Measurements from ENCODE around the gene CSNK1G1. TPM values are rescaled to one million over a fixed set of nuclear protein-coding genes. Genes with fewer than 3 reads are reported as not detected.

The CSNK1G1 gene
- polyA plus RNA-seq, 1 of the 3 experiments (the other 2 are of a cell fraction), result 10.2 TPM

DNA sequence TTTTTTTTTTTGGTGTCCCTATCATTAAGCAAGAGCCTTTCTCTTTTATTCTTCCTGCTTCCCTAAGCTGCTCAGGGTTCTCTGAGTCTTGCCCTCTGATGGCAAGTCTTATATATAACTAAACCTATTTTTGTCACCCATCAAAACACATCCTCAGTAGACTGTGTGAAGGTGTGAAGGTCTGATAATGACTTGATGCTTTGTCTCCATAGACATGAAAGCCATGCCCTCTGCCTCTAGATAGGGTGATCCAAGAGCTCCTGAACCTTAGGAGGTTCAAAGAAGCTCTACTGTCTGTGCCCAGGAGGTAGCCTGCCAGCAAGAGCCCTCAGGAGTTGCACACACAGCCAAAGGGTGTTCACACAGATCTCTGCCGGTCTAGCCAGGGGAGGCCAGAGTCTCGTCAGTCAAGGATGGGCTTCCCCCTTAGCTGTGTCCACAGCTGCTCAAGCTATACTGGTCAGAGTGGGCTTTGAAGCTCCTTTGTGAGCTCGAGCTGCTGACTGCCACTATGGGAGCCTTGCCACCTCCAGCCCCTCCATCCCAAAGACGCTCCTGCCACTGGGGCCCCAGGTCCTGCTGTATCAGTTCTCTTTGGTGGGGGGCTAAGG lies 217.5 kb downstream of the CSNK1G1 start:
- Histone ChIP-seq H3F3A (replicated peaks; ENCODE audit: insufficient read depth) (no peaks in the 10 kb centered on the region), H4K20me1 (ENCODE audit: insufficient read depth) (no peaks in the 10 kb centered on the region), H2AFZ (ENCODE audit: low read depth) (no peak overlapping the region), H3K9me2 (no peaks in the 10 kb centered on the region), H3K27ac (ENCODE audit: low read depth in 2 of 2, low read length in 1 of 2) (no peak overlapping the region), H3K36me3 (replicated peaks in 1 of 2; ENCODE audit: control insufficient read depth in 1 of 2, insufficient read depth in 2 of 2, low read length in 1 of 2) (peaks cover 15 to 68% of the 10 kb centered on the region in 2 experiments), H3K4me2 (no peak overlapping the region), H3K9ac (no peak overlapping the region), H3K4me1 (ENCODE audit: control insufficient read depth in 1 of 2, insufficient read depth in 2 of 2, low read depth in 1 of 2, low read length in 1 of 2) (peaks cover 0 to 4% of the 10 kb centered on the region in 2 experiments; a peak in 1 of 4 replicates), H3K9me3 (no peaks in the 10 kb centered on the region), H3K79me2 (ENCODE audit: insufficient read depth) (no peaks in the 10 kb centered on the region), H3K27me3 (ENCODE audit: insufficient read depth) (no peaks in the 10 kb centered on the region), H3K4me3 (ENCODE audit: low read depth in 2 of 2, low read length in 1 of 2) (no peak overlapping the region)
- no peak for DNase-seq
- WGBS (ENCODE audit: low lambda C conversion rate), result 94% methylated on average over 3 of the region's 4 CpGs
- POLR2A ChIA-PET, result no interaction called here
- CTCF ChIA-PET, result interaction anchor here (0.6 kb wide), 1 partner anchor 843 kb away, joined by 3 read pairs; no protein-coding TSS in a partner anchor
- TF ChIP-seq, protein P1, sequence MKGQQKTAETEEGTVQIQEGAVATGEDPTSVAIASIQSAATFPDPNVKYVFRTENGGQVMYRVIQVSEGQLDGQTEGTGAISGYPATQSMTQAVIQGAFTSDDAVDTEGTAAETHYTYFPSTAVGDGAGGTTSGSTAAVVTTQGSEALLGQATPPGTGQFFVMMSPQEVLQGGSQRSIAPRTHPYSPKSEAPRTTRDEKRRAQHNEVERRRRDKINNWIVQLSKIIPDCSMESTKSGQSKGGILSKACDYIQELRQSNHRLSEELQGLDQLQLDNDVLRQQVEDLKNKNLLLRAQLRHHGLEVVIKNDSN (IDR thresholded peaks at IDR 0.05; ENCODE audit: borderline replicate concordance, low read depth), result no peak
- TF ChIP-seq, protein P2, sequence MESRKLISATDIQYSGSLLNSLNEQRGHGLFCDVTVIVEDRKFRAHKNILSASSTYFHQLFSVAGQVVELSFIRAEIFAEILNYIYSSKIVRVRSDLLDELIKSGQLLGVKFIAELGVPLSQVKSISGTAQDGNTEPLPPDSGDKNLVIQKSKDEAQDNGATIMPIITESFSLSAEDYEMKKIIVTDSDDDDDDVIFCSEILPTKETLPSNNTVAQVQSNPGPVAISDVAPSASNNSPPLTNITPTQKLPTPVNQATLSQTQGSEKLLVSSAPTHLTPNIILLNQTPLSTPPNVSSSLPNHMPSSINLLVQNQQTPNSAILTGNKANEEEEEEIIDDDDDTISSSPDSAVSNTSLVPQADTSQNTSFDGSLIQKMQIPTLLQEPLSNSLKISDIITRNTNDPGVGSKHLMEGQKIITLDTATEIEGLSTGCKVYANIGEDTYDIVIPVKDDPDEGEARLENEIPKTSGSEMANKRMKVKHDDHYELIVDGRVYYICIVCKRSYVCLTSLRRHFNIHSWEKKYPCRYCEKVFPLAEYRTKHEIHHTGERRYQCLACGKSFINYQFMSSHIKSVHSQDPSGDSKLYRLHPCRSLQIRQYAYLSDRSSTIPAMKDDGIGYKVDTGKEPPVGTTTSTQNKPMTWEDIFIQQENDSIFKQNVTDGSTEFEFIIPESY (IDR thresholded peaks at IDR 0.05; ENCODE audit: borderline replicate concordance, low read depth), result no peak
- TF ChIP-seq, protein P3, sequence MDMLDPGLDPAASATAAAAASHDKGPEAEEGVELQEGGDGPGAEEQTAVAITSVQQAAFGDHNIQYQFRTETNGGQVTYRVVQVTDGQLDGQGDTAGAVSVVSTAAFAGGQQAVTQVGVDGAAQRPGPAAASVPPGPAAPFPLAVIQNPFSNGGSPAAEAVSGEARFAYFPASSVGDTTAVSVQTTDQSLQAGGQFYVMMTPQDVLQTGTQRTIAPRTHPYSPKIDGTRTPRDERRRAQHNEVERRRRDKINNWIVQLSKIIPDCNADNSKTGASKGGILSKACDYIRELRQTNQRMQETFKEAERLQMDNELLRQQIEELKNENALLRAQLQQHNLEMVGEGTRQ (IDR thresholded peaks at IDR 0.05; ENCODE audit: borderline replicate concordance, low read depth, low read length), result no peak
- TF ChIP-seq RCOR1 (IDR thresholded peaks at IDR 0.05; ENCODE audit: low read length) (no peak), SMC3 (IDR thresholded peaks at IDR 0.05; ENCODE audit: low read depth, low read length) (no peak), NFIC (IDR thresholded peaks at IDR 0.05; ENCODE audit: borderline replicate concordance) (no peak), TEAD4 (IDR thresholded peaks at IDR 0.05; ENCODE audit: borderline replicate concordance, insufficient read depth) (no peak), SIN3A (IDR thresholded peaks at IDR 0.05; ENCODE audit: borderline replicate concordance, low read depth, low read length) (no peak), GATA2 (CRISPR knock-in tag; IDR thresholded peaks at IDR 0.05) (no peak), GABPA (IDR thresholded peaks at IDR 0.05; ENCODE audit: low read depth) (no peak), EZH2phosphoT487 (IDR thresholded peaks at IDR 0.05; ENCODE audit: borderline replicate concordance, low read depth) (no peak), EP300 (IDR thresholded peaks at IDR 0.05; ENCODE audit: borderline replicate concordance in 1 of 2, low read depth in 1 of 2, low read length in 1 of 2) (no peak), JUND (IDR thresholded peaks at IDR 0.05) (no peak), FOXJ3 (CRISPR knock-in tag; IDR thresholded peaks at IDR 0.05) (no peak), POLR2AphosphoS5 (IDR thresholded peaks at IDR 0.05; ENCODE audit: low read depth, low read length) (no peak), TCF12 (IDR thresholded peaks at IDR 0.05) (no peak), MXI1 (IDR thresholded peaks at IDR 0.05; ENCODE audit: low read depth, low read length) (no peak)
- TF ChIP-seq, protein P4, sequence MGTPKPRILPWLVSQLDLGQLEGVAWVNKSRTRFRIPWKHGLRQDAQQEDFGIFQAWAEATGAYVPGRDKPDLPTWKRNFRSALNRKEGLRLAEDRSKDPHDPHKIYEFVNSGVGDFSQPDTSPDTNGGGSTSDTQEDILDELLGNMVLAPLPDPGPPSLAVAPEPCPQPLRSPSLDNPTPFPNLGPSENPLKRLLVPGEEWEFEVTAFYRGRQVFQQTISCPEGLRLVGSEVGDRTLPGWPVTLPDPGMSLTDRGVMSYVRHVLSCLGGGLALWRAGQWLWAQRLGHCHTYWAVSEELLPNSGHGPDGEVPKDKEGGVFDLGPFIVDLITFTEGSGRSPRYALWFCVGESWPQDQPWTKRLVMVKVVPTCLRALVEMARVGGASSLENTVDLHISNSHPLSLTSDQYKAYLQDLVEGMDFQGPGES (IDR thresholded peaks at IDR 0.05; ENCODE audit: low read depth, low read length), result no peak
- TF ChIP-seq, protein P5, sequence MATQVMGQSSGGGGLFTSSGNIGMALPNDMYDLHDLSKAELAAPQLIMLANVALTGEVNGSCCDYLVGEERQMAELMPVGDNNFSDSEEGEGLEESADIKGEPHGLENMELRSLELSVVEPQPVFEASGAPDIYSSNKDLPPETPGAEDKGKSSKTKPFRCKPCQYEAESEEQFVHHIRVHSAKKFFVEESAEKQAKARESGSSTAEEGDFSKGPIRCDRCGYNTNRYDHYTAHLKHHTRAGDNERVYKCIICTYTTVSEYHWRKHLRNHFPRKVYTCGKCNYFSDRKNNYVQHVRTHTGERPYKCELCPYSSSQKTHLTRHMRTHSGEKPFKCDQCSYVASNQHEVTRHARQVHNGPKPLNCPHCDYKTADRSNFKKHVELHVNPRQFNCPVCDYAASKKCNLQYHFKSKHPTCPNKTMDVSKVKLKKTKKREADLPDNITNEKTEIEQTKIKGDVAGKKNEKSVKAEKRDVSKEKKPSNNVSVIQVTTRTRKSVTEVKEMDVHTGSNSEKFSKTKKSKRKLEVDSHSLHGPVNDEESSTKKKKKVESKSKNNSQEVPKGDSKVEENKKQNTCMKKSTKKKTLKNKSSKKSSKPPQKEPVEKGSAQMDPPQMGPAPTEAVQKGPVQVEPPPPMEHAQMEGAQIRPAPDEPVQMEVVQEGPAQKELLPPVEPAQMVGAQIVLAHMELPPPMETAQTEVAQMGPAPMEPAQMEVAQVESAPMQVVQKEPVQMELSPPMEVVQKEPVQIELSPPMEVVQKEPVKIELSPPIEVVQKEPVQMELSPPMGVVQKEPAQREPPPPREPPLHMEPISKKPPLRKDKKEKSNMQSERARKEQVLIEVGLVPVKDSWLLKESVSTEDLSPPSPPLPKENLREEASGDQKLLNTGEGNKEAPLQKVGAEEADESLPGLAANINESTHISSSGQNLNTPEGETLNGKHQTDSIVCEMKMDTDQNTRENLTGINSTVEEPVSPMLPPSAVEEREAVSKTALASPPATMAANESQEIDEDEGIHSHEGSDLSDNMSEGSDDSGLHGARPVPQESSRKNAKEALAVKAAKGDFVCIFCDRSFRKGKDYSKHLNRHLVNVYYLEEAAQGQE (IDR thresholded peaks at IDR 0.05; ENCODE audit: low read depth, low read length), result no peak
- TF ChIP-seq, protein P6, sequence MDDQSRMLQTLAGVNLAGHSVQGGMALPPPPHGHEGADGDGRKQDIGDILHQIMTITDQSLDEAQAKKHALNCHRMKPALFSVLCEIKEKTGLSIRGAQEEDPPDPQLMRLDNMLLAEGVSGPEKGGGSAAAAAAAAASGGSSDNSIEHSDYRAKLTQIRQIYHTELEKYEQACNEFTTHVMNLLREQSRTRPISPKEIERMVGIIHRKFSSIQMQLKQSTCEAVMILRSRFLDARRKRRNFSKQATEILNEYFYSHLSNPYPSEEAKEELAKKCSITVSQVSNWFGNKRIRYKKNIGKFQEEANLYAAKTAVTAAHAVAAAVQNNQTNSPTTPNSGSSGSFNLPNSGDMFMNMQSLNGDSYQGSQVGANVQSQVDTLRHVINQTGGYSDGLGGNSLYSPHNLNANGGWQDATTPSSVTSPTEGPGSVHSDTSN (IDR thresholded peaks at IDR 0.05), result no peak

Data from SK-N-SH (cell line).